ENCODE data around the gene CLASP1.

GRCh38 chr2:121342751-121343150 lies 306.5 kb downstream of the CLASP1 start:
- no peak for TF ChIP-seq CTCF (IDR thresholded peaks at IDR 0.05)
- no peak for TF ChIP-seq POLR2A (IDR thresholded peaks at IDR 0.05)
